Measurements from ENCODE around the gene PIWIL4. TPM values are rescaled to one million over a fixed set of nuclear protein-coding genes. Genes with fewer than 3 reads are reported as not detected.

Gene PIWIL4
- polyA plus RNA-seq, 1 donor from 2014 or later = 1.3 TPM

DNA sequence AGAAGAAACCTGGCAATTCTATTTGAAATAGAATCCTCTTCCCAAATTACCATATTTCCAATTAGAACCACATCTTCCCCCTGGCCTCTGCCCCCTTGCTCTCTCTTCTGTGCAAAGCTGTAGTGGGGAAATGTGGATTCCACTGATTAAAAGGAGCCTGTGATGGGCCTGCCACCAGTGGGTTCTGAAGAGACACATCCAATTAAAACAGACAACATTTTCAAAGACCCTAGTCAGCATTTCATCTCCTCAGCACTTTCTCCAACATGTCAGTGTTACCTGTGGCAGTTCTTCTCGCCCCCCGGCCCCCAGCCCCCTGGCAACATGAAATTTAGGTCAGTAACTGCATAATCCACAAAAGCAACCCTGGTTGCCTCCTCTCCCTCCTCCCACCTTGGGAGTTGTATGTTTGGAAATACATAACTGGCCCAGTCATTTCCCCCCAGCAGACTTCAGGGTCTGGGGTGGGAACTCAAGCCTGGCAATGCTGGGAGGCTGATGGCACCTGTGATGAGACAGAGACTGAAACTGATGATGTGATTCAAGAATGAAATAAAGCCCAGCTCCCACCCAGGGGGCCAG, 101.1 kb downstream of the PIWIL4 start (continued):
- TF ChIP-seq CTCF (IDR thresholded peaks at IDR 0.05; ENCODE audit: poor library complexity, severe bottlenecking) (no peak), RAD21 (conservative IDR thresholded peaks at IDR 0.05) (no peak)

GRCh38 chr11:94669023-94669422, 101.9 kb downstream of the PIWIL4 start:
- Histone ChIP-seq H4K20me1 (ENCODE audit: insufficient read depth) (no peaks in the 10 kb centered on the region), H3K27me3 (ENCODE audit: insufficient read depth, low read depth, low read length) (no peaks in the 10 kb centered on the region), H2AFZ (ENCODE audit: low read depth, low read length) (no peak overlapping the region), H3K4me2 (ENCODE audit: low read length) (no peak overlapping the region), H3F3A (ENCODE audit: insufficient read depth, low read length, poor library complexity, severe bottlenecking) (no peaks in the 10 kb centered on the region), H3K4me3 (ENCODE audit: low read length) (no peak overlapping the region), H3K27ac (ENCODE audit: low read length) (no peak overlapping the region), H3K79me2 (replicated peaks; ENCODE audit: insufficient read depth, low read length) (no peaks in the 10 kb centered on the region), H3K9ac (ENCODE audit: low read length) (no peak overlapping the region), H3K9me2 (ENCODE audit: insufficient read depth, low read length) (no peaks in the 10 kb centered on the region), H3K9me3 (ENCODE audit: low read length) (no peaks in the 10 kb centered on the region), H3K36me3 (ENCODE audit: insufficient read depth, low read length) (no peaks in the 10 kb centered on the region)
- TF ChIP-seq EZH2 (IDR thresholded peaks at IDR 0.05; ENCODE audit: borderline replicate concordance, insufficient read depth, low read length, poor library complexity, severe bottlenecking) (no peak), RAD21 (conservative IDR thresholded peaks at IDR 0.05) (no peak), POLR2AphosphoS5 (IDR thresholded peaks at IDR 0.05) (no peak), EP300 (conservative IDR thresholded peaks at IDR 0.05; ENCODE audit: poor library complexity, severe bottlenecking) (no peak), MXI1 (conservative IDR thresholded peaks at IDR 0.05; ENCODE audit: poor library complexity, severe bottlenecking) (no peak), SMC3 (conservative IDR thresholded peaks at IDR 0.05; ENCODE audit: poor library complexity) (no peak), CTCF (IDR thresholded peaks at IDR 0.05; ENCODE audit: poor library complexity, severe bottlenecking) (no peak)
- TF ChIP-seq, protein P1, sequence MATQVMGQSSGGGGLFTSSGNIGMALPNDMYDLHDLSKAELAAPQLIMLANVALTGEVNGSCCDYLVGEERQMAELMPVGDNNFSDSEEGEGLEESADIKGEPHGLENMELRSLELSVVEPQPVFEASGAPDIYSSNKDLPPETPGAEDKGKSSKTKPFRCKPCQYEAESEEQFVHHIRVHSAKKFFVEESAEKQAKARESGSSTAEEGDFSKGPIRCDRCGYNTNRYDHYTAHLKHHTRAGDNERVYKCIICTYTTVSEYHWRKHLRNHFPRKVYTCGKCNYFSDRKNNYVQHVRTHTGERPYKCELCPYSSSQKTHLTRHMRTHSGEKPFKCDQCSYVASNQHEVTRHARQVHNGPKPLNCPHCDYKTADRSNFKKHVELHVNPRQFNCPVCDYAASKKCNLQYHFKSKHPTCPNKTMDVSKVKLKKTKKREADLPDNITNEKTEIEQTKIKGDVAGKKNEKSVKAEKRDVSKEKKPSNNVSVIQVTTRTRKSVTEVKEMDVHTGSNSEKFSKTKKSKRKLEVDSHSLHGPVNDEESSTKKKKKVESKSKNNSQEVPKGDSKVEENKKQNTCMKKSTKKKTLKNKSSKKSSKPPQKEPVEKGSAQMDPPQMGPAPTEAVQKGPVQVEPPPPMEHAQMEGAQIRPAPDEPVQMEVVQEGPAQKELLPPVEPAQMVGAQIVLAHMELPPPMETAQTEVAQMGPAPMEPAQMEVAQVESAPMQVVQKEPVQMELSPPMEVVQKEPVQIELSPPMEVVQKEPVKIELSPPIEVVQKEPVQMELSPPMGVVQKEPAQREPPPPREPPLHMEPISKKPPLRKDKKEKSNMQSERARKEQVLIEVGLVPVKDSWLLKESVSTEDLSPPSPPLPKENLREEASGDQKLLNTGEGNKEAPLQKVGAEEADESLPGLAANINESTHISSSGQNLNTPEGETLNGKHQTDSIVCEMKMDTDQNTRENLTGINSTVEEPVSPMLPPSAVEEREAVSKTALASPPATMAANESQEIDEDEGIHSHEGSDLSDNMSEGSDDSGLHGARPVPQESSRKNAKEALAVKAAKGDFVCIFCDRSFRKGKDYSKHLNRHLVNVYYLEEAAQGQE (IDR thresholded peaks at IDR 0.05; ENCODE audit: borderline replicate concordance) = no peak

Other genes starting within 250 kb of the PIWIL4 start
- gene GPR83, start 165.9 kb upstream of the PIWIL4 start, polyA plus RNA-seq = 0.37 and 0.74 TPM in 2 replicates
- 4.3 and 5.1 TPM in 2 replicates for gene MRE11, start 73.5 kb upstream of the PIWIL4 start, polyA plus RNA-seq
- gene ANKRD49, start 73.4 kb upstream of the PIWIL4 start, polyA plus RNA-seq = 49.2 and 54.6 TPM in 2 replicates
- 0.47 TPM in 1 of 2 replicates, not detected in the other for gene C11orf97, start 54.9 kb upstream of the PIWIL4 start, polyA plus RNA-seq
- 0.62 and 1.1 TPM in 2 replicates for gene FUT4, start 23.4 kb upstream of the PIWIL4 start, polyA plus RNA-seq
- 10.7 and 12.6 TPM in 2 replicates for gene AMOTL1, start 201.0 kb downstream of the PIWIL4 start, polyA plus RNA-seq